Astrocyte (in vitro differentiated cells and primary cell): ENCODE results near the gene CCDC14.
"Not testable (repeated sequence)": the region's sequence is repeated elsewhere in the genome, so short reads cannot be mapped to it uniquely, and the experiment has no call there.

Source experiments
- EZH2 ChIP-seq: IDR thresholded peaks from 2 replicates; pipeline ENCODE4 v1.6.1; 2012; ENCODE audit warnings: mild to moderate bottlenecking, low read length, inconsistent platforms; ENCODE audit not compliant: insufficient read depth
- TF ChIP-seq, protein P1 (sequence below): IDR thresholded peaks from 2 replicates; pipeline ENCODE4 v1.5.1; 2011; ENCODE audit warnings: low read depth, mild to moderate bottlenecking, inconsistent platforms, low read length, moderate library complexity; ENCODE audit not compliant: insufficient read depth

DNA sequence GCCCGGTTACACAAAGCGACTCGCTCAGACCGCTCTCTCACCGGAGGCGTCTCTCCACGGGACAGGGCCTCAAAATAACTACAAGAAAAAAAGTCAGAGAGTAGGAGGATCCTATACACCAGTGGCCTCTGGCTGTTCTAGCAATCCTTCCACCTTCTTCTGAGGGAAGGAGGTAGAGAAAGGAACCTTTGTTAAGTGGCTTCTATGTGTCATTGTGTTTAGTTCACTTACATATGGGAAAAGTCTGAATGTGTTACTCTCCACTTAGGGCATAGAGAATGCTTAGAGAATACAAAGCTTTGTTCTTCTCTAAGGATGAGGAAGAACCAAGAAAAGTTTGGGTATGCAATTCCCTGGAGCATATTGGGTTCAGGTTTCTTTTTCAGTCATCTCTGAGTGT, 15.9 kb upstream of the CCDC14 start:
- TF ChIP-seq, protein P1, sequence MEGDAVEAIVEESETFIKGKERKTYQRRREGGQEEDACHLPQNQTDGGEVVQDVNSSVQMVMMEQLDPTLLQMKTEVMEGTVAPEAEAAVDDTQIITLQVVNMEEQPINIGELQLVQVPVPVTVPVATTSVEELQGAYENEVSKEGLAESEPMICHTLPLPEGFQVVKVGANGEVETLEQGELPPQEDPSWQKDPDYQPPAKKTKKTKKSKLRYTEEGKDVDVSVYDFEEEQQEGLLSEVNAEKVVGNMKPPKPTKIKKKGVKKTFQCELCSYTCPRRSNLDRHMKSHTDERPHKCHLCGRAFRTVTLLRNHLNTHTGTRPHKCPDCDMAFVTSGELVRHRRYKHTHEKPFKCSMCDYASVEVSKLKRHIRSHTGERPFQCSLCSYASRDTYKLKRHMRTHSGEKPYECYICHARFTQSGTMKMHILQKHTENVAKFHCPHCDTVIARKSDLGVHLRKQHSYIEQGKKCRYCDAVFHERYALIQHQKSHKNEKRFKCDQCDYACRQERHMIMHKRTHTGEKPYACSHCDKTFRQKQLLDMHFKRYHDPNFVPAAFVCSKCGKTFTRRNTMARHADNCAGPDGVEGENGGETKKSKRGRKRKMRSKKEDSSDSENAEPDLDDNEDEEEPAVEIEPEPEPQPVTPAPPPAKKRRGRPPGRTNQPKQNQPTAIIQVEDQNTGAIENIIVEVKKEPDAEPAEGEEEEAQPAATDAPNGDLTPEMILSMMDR = not testable (repeated sequence)
- TF ChIP-seq EZH2 = not testable (repeated sequence)
